ENCODE results near the gene PCSK5. TPM values are rescaled to one million over a fixed set of nuclear protein-coding genes. Genes with fewer than 3 reads are reported as not detected.

PCSK5 gene
- total RNA-seq, 1 donor from 2014 or later, result 18.3 TPM

DNA sequence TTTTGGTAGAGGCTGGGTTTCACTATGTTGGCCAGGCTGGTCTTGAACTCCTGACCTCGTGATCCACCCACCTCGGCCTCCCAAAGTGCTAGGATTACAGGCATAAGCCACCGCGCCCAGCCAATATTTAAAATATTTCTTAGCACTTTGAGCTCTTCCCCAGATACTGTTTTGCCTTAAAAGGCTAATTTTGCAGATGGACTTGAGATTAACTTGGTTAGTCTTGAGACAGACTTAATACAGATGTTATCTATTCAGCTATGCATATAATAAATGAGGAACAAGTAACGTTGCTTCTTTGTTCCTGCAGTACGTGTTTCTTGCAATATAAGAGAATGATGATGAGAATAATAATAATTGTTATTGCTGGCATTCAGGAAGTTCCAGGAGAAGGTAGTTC lies 56.3 kb downstream of the PCSK5 start:
- Mint-ChIP-seq H3K27ac (ENCODE audit: unreplicated experiment) (no peak overlapping the region), H3K4me1 (ENCODE audit: unreplicated experiment) (no peaks in the 10 kb centered on the region), H3K4me3 (ENCODE audit: unreplicated experiment) (no peak overlapping the region), H3K36me3 (ENCODE audit: unreplicated experiment) (no peaks in the 10 kb centered on the region), H3K27me3 (ENCODE audit: unreplicated experiment) (no peaks in the 10 kb centered on the region), H3K9me3 (ENCODE audit: unreplicated experiment) (no peaks in the 10 kb centered on the region)
- TF ChIP-seq, protein P1, sequence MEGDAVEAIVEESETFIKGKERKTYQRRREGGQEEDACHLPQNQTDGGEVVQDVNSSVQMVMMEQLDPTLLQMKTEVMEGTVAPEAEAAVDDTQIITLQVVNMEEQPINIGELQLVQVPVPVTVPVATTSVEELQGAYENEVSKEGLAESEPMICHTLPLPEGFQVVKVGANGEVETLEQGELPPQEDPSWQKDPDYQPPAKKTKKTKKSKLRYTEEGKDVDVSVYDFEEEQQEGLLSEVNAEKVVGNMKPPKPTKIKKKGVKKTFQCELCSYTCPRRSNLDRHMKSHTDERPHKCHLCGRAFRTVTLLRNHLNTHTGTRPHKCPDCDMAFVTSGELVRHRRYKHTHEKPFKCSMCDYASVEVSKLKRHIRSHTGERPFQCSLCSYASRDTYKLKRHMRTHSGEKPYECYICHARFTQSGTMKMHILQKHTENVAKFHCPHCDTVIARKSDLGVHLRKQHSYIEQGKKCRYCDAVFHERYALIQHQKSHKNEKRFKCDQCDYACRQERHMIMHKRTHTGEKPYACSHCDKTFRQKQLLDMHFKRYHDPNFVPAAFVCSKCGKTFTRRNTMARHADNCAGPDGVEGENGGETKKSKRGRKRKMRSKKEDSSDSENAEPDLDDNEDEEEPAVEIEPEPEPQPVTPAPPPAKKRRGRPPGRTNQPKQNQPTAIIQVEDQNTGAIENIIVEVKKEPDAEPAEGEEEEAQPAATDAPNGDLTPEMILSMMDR (IDR thresholded peaks at IDR 0.05), result no peak
- no peak for DNase-seq (ENCODE audit: extremely low spot score, unreplicated experiment)

DNA sequence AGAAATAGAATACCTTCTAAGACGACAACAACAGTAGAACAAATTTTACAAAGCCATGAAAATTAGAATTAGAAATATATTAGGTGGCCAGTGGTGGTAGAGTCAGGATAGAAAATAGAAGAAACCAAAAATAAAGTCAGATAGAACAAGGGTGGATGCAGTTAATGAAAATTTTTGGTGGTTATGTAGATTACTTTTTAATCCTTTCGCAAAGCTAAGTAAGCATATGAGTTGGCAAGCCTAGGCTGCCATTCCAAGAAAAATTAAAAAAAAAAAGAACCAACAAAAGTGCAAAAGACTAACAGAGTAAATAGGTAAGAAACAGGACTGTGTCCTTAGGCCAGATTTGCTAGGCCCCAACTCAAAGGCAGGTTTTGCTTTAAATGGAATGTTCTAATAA lies 56.8 kb downstream of the PCSK5 start:
- no peaks in the 10 kb centered on the region for H3K27me3 Mint-ChIP-seq (ENCODE audit: unreplicated experiment)
- no peaks in the 10 kb centered on the region for H3K9me3 Mint-ChIP-seq (ENCODE audit: unreplicated experiment)
- H3K4me1 Mint-ChIP-seq (ENCODE audit: unreplicated experiment), result no peaks in the 10 kb centered on the region
- H3K4me3 Mint-ChIP-seq (ENCODE audit: unreplicated experiment), result no peak overlapping the region
- H3K36me3 Mint-ChIP-seq (ENCODE audit: unreplicated experiment), result no peaks in the 10 kb centered on the region
- no peak for DNase-seq (ENCODE audit: extremely low spot score, unreplicated experiment)
- no peak overlapping the region for H3K27ac Mint-ChIP-seq (ENCODE audit: unreplicated experiment)
- TF ChIP-seq, protein P1 (IDR thresholded peaks at IDR 0.05), result no peak

DNA sequence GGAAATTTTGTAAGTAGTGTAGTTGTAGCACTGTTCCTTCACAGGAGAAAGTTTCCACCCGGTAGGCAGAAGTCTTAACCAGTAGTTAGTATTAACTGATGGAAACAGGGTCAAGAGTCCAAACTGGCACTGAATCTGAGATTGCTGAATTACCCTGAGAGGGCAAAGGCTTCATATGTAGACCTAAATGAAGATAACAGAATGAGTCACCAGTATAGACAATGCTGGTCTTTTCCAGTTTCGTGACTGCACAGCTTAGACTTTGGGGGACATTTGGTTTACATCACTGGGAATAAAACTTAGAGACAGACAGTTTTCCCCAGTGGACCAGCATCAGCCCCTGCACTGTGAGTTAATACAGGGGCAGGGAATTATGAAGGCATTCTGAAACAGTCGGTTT lies 60.5 kb downstream of the PCSK5 start:
- no peaks in the 10 kb centered on the region for H3K27me3 Mint-ChIP-seq (ENCODE audit: unreplicated experiment)
- no peak for DNase-seq (ENCODE audit: extremely low spot score, unreplicated experiment)
- no peaks in the 10 kb centered on the region for H3K9me3 Mint-ChIP-seq (ENCODE audit: unreplicated experiment)
- TF ChIP-seq, protein P1 (IDR thresholded peaks at IDR 0.05), result no peak
- no peaks in the 10 kb centered on the region for H3K4me1 Mint-ChIP-seq (ENCODE audit: unreplicated experiment)
- H3K4me3 Mint-ChIP-seq (ENCODE audit: unreplicated experiment), result no peak overlapping the region
- H3K36me3 Mint-ChIP-seq (ENCODE audit: unreplicated experiment), result no peaks in the 10 kb centered on the region
- no peak overlapping the region for H3K27ac Mint-ChIP-seq (ENCODE audit: unreplicated experiment)

DNA sequence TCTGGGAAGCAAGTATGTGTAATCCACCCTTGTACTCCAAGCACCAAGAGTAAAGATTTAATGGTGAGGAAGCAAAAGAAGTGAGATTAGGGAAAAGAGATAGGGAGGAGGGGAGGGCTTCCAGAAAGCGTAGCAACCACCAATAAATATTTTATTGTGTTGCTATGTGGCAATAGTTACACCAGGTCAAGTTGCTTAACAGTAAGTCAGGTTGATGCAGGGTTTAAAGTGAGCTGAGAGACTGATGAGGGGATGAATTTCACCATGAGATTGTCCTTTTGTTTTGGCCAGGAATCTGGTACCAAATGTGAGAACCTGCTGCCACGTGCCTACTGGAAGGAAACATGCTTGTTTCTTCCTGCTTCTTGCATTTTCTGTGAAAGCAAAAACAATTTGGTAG lies 62.7 kb downstream of the PCSK5 start:
- H3K4me1 Mint-ChIP-seq (ENCODE audit: unreplicated experiment), result peaks cover 6% of the 10 kb centered on the region
- no peak for DNase-seq (ENCODE audit: extremely low spot score, unreplicated experiment)
- no peak overlapping the region for H3K27ac Mint-ChIP-seq (ENCODE audit: unreplicated experiment)
- no peak overlapping the region for H3K4me3 Mint-ChIP-seq (ENCODE audit: unreplicated experiment)
- TF ChIP-seq, protein P1 (IDR thresholded peaks at IDR 0.05), result no peak
- no peaks in the 10 kb centered on the region for H3K36me3 Mint-ChIP-seq (ENCODE audit: unreplicated experiment)
- H3K27me3 Mint-ChIP-seq (ENCODE audit: unreplicated experiment), result no peaks in the 10 kb centered on the region
- H3K9me3 Mint-ChIP-seq (ENCODE audit: unreplicated experiment), result no peaks in the 10 kb centered on the region

DNA sequence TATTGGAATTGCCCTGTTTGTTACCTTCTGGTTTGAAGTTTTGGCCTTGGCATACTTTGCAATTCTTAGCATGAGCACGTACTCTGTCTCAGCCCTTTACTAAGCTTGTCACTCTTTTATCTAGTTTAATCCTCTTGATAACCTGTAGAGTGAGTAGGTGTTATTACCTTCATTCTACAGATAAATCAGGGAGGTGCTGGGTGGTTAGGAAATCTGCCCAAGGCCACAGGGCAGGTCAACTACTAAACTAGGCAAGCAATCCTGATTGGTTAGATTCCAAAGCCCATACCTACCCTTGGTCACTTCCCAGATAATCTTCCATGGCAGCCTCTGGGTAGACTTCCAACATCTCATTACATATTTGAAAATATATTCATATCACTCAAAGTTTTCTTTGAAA lies 65.7 kb downstream of the PCSK5 start:
- Mint-ChIP-seq H3K9me3 (ENCODE audit: unreplicated experiment) (no peaks in the 10 kb centered on the region), H3K27ac (ENCODE audit: unreplicated experiment) (no peak overlapping the region), H3K27me3 (ENCODE audit: unreplicated experiment) (no peaks in the 10 kb centered on the region), H3K36me3 (ENCODE audit: unreplicated experiment) (no peaks in the 10 kb centered on the region), H3K4me3 (ENCODE audit: unreplicated experiment) (no peak overlapping the region), H3K4me1 (ENCODE audit: unreplicated experiment) (peaks cover 8% of the 10 kb centered on the region)
- no peak for DNase-seq (ENCODE audit: extremely low spot score, unreplicated experiment)
- TF ChIP-seq, protein P1 (IDR thresholded peaks at IDR 0.05), result no peak
